Calu3 (cell line): Measurements from ENCODE around the gene WBP1L. TPM values are rescaled to one million over a fixed set of nuclear protein-coding genes. Genes with fewer than 3 reads are reported as not detected.
A peak's percentile ranks its signal among the peaks of the same experiment; 100 is the strongest.
"Not testable (repeated sequence)": the region's sequence is repeated elsewhere in the genome, so short reads cannot be mapped to it uniquely, and the experiment has no call there.

Experiments
- BruUV-seq: library from RNA; stranded (reverse); fragments of 400-500 nt; replicated peaks from 2 replicates; lab custom pipeline; 2021; lab: Mats Ljungman, UMichigan
- CTCF ChIA-PET: fragments of 300-600 bp; sonication (Branson Sonifier 250); formaldehyde crosslinking; loops from one replicate; lab custom pipeline; 2022; ENCODE audit warnings: antibody characterized with exemption; lab: Charles Lee
- DNase-seq: peaks from one replicate; pipeline ENCODE4 v3.0.0; 2022
- H3K27ac Mint-ChIP-seq: one replicate; pipeline ENCODE4 v1.8.0; 2022; ENCODE audit warnings: mixed read lengths; ENCODE audit not compliant: unreplicated experiment
- H3K27me3 Mint-ChIP-seq: one replicate; pipeline ENCODE4 v1.8.0; 2022; ENCODE audit warnings: mixed read lengths; ENCODE audit not compliant: unreplicated experiment
- H3K36me3 Mint-ChIP-seq: one replicate; pipeline ENCODE4 v1.8.0; 2022; ENCODE audit warnings: mild to moderate bottlenecking, moderate library complexity, mixed read lengths; ENCODE audit not compliant: insufficient read depth, unreplicated experiment
- H3K4me1 Mint-ChIP-seq: one replicate; pipeline ENCODE4 v1.8.0; 2022; ENCODE audit warnings: mild to moderate bottlenecking, low read depth, mixed read lengths; ENCODE audit not compliant: unreplicated experiment
- H3K4me3 Mint-ChIP-seq: one replicate; pipeline ENCODE4 v1.8.0; 2022; ENCODE audit warnings: mild to moderate bottlenecking, low read depth, moderate library complexity, mixed read lengths; ENCODE audit not compliant: unreplicated experiment
- H3K9me3 Mint-ChIP-seq: one replicate; pipeline ENCODE4 v1.8.0; 2022; ENCODE audit warnings: low read depth, mixed read lengths; ENCODE audit not compliant: unreplicated experiment
- intact Hi-C: fragments of 100-400 bp; cut with micrococcal nuclease; formaldehyde crosslinking; loops from one replicate; pipeline ENCODE4 v1.10.0; 2022; ENCODE audit not compliant: unreplicated experiment
- total RNA-seq: library from RNA; stranded (reverse); gene quantifications from 2 replicates; pipeline ENCODE4 v1.2.3, GENCODE V29; 2022
- TF ChIP-seq, protein P1 (sequence below): fragments of 200-600 bp; IDR thresholded peaks from one replicate; pipeline ENCODE4 v1.8.0; 2022; ENCODE audit warnings: antibody characterized with exemption; ENCODE audit not compliant: unreplicated experiment

The WBP1L gene
- total RNA-seq, 1 experiment from 2014 or later, result 19.9 TPM

DNA sequence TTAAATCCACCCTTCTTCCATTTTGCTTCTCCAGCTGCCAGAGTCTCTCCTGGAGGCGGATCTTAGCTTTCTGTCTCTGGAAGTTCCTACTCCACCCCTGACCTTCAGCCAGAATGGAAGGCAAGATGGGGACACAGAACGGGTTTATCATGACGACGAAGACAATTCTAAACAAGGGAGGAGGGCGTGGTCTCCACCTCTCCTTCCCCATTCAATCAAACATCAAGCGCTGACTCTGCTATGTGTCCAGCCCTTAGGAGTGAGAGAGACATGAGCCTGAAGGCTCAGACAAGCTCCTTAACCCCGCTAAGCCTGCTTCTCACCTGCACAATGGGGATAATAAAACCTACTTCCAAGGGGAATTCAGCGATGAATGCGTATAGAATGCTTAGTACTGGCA, 90.4 kb downstream of the WBP1L start:
- no peak for DNase-seq
- no TSS peak for BruUV-seq
- Mint-ChIP-seq H3K27me3 (peaks cover 63% of the 10 kb centered on the region), H3K27ac (no peak overlapping the region), H3K9me3 (peaks cover 9% of the 10 kb centered on the region), H3K36me3 (no peaks in the 10 kb centered on the region), H3K4me3 (no peak overlapping the region), H3K4me1 (peaks cover 12% of the 10 kb centered on the region)
- TF ChIP-seq, protein P1, sequence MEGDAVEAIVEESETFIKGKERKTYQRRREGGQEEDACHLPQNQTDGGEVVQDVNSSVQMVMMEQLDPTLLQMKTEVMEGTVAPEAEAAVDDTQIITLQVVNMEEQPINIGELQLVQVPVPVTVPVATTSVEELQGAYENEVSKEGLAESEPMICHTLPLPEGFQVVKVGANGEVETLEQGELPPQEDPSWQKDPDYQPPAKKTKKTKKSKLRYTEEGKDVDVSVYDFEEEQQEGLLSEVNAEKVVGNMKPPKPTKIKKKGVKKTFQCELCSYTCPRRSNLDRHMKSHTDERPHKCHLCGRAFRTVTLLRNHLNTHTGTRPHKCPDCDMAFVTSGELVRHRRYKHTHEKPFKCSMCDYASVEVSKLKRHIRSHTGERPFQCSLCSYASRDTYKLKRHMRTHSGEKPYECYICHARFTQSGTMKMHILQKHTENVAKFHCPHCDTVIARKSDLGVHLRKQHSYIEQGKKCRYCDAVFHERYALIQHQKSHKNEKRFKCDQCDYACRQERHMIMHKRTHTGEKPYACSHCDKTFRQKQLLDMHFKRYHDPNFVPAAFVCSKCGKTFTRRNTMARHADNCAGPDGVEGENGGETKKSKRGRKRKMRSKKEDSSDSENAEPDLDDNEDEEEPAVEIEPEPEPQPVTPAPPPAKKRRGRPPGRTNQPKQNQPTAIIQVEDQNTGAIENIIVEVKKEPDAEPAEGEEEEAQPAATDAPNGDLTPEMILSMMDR, result no peak
- CTCF ChIA-PET, result no interaction called here
- intact Hi-C loops, result loop anchor here (1.0 kb wide), 1 partner anchor 235 kb away; no protein-coding TSS in a partner anchor

- H3K4me3 Mint-ChIP-seq, result no peak overlapping the region
- peak; percentile 67 for DNase-seq
- peaks cover 9% of the 10 kb centered on the region for H3K9me3 Mint-ChIP-seq
- no peak overlapping the region for H3K27ac Mint-ChIP-seq
- CTCF ChIA-PET, result interaction anchor here (2.4 kb wide), 1 partner anchor 67 kb away, joined by 12 read pairs; no protein-coding TSS in a partner anchor
- TF ChIP-seq, protein P1, result peak; percentile 78
- intact Hi-C loops, result loop anchor here (1.0 kb wide), 1 partner anchor 66 kb away; no protein-coding TSS in a partner anchor
- peaks cover 12% of the 10 kb centered on the region for H3K4me1 Mint-ChIP-seq
- peaks cover 66% of the 10 kb centered on the region for H3K27me3 Mint-ChIP-seq
- H3K36me3 Mint-ChIP-seq, result no peaks in the 10 kb centered on the region
- BruUV-seq, result no TSS peak
Measured at GRCh38 chr10:102835007-102835482, 91.3 kb downstream of the WBP1L start.

- no peak for DNase-seq
- peaks cover 12% of the 10 kb centered on the region for H3K4me1 Mint-ChIP-seq
- no peaks in the 10 kb centered on the region for H3K36me3 Mint-ChIP-seq
- peaks cover 9% of the 10 kb centered on the region for H3K9me3 Mint-ChIP-seq
- BruUV-seq, result no TSS peak
- TF ChIP-seq, protein P1, result no peak
- H3K27ac Mint-ChIP-seq, result no peak within 1 kb of the TSS
- CTCF ChIA-PET, result no interaction called here
- H3K27me3 Mint-ChIP-seq, result peaks cover 66% of the 10 kb centered on the region
- intact Hi-C loops, result no loop called here
- H3K4me3 Mint-ChIP-seq, result no peak within 1 kb of the TSS
Measured at GRCh38 chr10:102837230-102837721, 93.5 kb downstream of the WBP1L start, which contains the start of gene CYP17A1. Gene CYP17A1 (minus strand): TSS chr10:102837413. CDS start chr10:102837361, 52 bp downstream.

DNA sequence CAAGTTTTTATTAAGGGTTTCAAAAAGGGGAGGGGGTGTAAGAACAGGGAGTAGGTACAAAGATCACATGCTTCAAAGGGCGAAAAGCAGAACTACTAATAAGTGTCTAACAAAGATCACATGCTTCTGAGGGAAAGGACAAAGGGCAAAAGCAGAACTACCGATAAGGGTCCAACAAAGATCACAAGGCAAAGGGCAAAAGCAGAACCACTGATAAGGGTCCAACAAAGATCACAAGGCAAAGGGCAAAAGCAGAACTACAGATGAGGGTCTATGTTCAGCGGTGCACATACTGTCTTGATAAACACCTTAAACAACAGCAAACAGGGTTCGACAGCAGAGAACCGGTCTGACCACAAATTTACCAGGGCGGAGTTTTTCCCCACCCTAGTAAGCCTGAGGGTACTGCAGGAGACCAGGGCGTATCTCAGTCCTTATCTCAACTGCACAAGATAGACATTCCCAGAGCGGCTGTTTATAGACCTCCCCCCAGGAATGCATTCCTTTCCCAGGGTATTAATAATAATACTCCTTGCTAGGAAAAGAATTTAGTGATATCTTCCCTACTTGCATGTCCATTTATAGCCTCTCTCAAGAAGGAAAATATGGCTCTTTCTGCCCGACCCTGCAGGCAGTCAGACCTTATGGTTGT, 94.7 kb downstream of the WBP1L start:
- H3K27ac Mint-ChIP-seq, H3K36me3 Mint-ChIP-seq, H3K9me3 Mint-ChIP-seq, H3K4me3 Mint-ChIP-seq, BruUV-seq, intact Hi-C loops, DNase-seq: not testable (repeated sequence)
- Mint-ChIP-seq H3K27me3 (peaks cover 77% of the 10 kb centered on the region), H3K4me1 (peaks cover 12% of the 10 kb centered on the region)
- CTCF ChIA-PET, result interaction anchor here (0.5 kb wide), 1 partner anchor 77 kb away, joined by 3 read pairs; no protein-coding TSS in a partner anchor
